Urinary bladder (tissue), 4 donors: ENCODE data around the gene MISP. TPM values are rescaled to one million over a fixed set of nuclear protein-coding genes. Genes with fewer than 3 reads are reported as not detected.

Source experiments
- DNase-seq: peaks from one replicate; pipeline ENCODE4 v3.0.0-alpha.2; 2015; ENCODE audit errors: extremely low spot score
- H3K27ac ChIP-seq: one replicate; pipeline ENCODE4 v1.5.1; 2013; ENCODE audit warnings: low read depth, mild to moderate bottlenecking, moderate library complexity
- H3K36me3 ChIP-seq: one replicate; pipeline ENCODE4 v1.6.1; 2013; ENCODE audit warnings: mild to moderate bottlenecking, moderate library complexity; ENCODE audit not compliant: insufficient read depth
- H3K4me1 ChIP-seq: one replicate; pipeline ENCODE4 v1.6.1; 2013; ENCODE audit warnings: mild to moderate bottlenecking, moderate library complexity; ENCODE audit not compliant: insufficient read depth
- H3K4me3 ChIP-seq: one replicate; pipeline ENCODE4 v1.5.1; 2013; ENCODE audit warnings: low read depth, low read length
- WGBS: extraction: QIAGEN DNeasy Blood & Tissue Kit; methylation state at CpG from one replicate; pipeline ENCODE4 v1.1.7; 2013; 5-methylcytosine and 5-hydroxymethylcytosine counted together
- polyA plus RNA-seq: library from polyadenylated mRNA; stranded (reverse); fragments of 200-250 nt; gene quantifications from one replicate; pipeline ENCODE4 v1.2.3, GENCODE V29; 2013
- small RNA-seq: library from RNA; depleted of rRNA; stranded (forward); fragments of <200 nt; gene quantifications from one replicate; pipeline ENCODE3, GENCODE V24; 2014
- total RNA-seq: library from RNA; depleted of rRNA; stranded (reverse); fragments of >200 nt; gene quantifications from one replicate; pipeline ENCODE4 v1.2.3, GENCODE V29; 2014
- donor health status: healthy with polysubstance abuse.
- donor health status: healthy.

The MISP gene
- total and polyA plus RNA-seq, 2 donors = 0.91 to 1.4 TPM

DNA sequence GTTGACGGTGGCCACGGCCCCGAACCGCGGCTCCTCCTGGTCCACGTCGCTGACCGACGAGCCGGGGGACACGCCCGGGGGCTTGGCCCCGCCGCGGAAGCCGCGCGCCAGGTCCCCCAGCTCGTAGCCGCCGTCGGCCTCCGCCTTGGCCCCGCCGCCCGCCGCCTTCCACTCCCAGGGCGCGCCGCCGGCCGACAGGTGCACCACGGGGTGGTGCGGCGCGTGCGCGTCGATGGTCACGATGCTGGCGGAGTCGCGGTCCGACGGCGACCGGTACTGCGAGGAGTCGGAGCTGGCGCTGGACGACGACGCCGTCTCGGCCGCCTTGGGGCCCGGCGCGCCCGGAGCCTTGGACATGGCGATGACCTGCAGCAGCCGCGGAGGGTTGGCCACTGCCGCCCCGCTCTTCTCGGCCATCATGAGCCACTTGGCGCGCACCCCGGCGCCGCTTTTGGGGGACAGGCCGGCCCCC lies 61.9 kb downstream of the MISP start:
- no peak for DNase-seq
- Histone ChIP-seq H3K4me3 (no peak overlapping the region), H3K4me1 (no peaks in the 10 kb centered on the region), H3K36me3 (peaks cover 6% of the 10 kb centered on the region), H3K27ac (no peak overlapping the region)
- 89% methylated on average over 72 of the region's 72 CpGs for WGBS

DNA sequence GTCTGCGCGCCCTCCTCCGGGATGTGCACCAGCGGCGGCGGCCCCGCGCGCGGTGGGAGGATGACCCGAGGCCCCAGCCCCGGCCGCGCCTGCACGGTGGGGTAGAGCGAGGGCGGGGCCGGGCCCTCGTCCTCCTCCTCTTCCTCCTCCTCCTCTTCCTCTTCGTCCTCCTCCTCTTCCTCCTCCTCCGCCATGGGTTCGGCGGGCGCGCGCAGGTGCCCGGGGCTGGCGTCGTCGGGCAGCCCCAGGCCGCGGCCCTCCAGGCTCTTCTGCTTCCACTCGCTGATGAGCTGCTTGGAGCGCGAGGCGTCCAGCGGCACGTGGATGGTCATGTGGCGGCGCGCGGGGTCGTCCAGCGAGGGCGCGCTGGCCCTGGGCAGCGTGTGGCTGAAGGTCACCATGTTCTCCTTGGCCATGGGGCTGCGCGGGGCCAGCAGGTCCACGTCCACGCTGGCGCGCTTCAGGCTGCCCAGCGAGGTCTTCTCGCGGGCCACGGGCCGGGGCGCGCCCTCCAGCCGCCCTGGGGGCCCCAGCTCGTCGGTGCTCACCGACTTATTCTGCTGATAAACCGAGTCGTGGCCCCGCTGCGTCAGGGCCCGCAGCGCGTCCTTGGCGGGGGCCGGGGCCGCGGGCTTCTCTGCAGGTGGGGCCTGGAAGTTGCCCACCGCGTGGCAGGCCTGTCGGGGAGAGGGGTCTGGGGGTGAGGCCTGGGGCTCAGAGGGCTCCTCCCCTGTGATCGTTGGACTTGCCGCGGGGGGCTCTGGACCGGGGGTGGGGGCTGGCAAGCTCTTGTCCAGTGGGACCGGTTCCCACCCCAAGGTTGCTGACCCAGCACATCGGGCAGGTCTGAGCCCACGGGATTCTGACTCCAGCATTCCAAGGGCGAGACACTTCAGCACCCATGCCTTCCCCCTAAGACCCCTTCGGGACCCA lies 62.6 kb downstream of the MISP start:
- no peak for DNase-seq
- no peak overlapping the region for H3K4me3 ChIP-seq
- H3K36me3 ChIP-seq = peaks cover 4% of the 10 kb centered on the region
- no peaks in the 10 kb centered on the region for H3K4me1 ChIP-seq
- H3K27ac ChIP-seq = no peak overlapping the region
- WGBS = 92% methylated on average over 87 of the region's 87 CpGs

Small RNA genes within 50 kb of the gene (small RNA-seq; reads per million reads assigned to genes)
- not detected for gene MIR3187

Other genes starting within 250 kb of the MISP start
- gene TPGS1, start 243.6 kb upstream of the MISP start, total RNA-seq = 9.3 TPM
- gene TPGS1, start 243.6 kb upstream of the MISP start, polyA plus RNA-seq = 30.3 TPM
- gene CDC34, start 219.4 kb upstream of the MISP start, total RNA-seq = 30.4 TPM
- 89.8 TPM for gene CDC34, start 219.4 kb upstream of the MISP start, polyA plus RNA-seq
- gene GZMM, start 207.1 kb upstream of the MISP start, total RNA-seq = 0.63 TPM
- gene GZMM, start 207.1 kb upstream of the MISP start, polyA plus RNA-seq = 1.5 TPM
- gene BSG, start 178.5 kb upstream of the MISP start, total RNA-seq = 89.9 TPM
- gene BSG, start 178.5 kb upstream of the MISP start, polyA plus RNA-seq = 989 TPM
- gene HCN2, start 161.2 kb upstream of the MISP start, total RNA-seq = 0.26 TPM
- gene HCN2, start 161.2 kb upstream of the MISP start, polyA plus RNA-seq = 0.43 TPM
- gene POLRMT, start 117.6 kb upstream of the MISP start, total RNA-seq = 10.3 TPM
- 44.6 TPM for gene POLRMT, start 117.6 kb upstream of the MISP start, polyA plus RNA-seq
- not detected for gene FGF22, start 111.2 kb upstream of the MISP start, total RNA-seq
- gene FGF22, start 111.2 kb upstream of the MISP start, polyA plus RNA-seq = 1.6 TPM
- gene RNF126, start 87.9 kb upstream of the MISP start, total RNA-seq = 8.6 TPM
- gene RNF126, start 87.9 kb upstream of the MISP start, polyA plus RNA-seq = 41.8 TPM
- gene FSTL3, start 74.7 kb upstream of the MISP start, total RNA-seq = 23.3 TPM
- 86.9 TPM for gene FSTL3, start 74.7 kb upstream of the MISP start, polyA plus RNA-seq
- gene PRSS57, start 55.7 kb upstream of the MISP start, total RNA-seq = not detected
- gene PRSS57, start 55.7 kb upstream of the MISP start, polyA plus RNA-seq = not detected
- gene PALM, start 42.2 kb upstream of the MISP start, total RNA-seq = 23.6 TPM
- 69.3 TPM for gene PALM, start 42.2 kb upstream of the MISP start, polyA plus RNA-seq
- 104 TPM for gene PTBP1, start 46.3 kb downstream of the MISP start, total RNA-seq
- 108 TPM for gene PTBP1, start 46.3 kb downstream of the MISP start, polyA plus RNA-seq
- 2.1 TPM for gene PLPPR3, start 70.8 kb downstream of the MISP start, total RNA-seq
- gene PLPPR3, start 70.8 kb downstream of the MISP start, polyA plus RNA-seq = 0.03 TPM
- gene AZU1, start 76.7 kb downstream of the MISP start, total RNA-seq = not detected
- 0.15 TPM for gene AZU1, start 76.7 kb downstream of the MISP start, polyA plus RNA-seq
- 0.26 TPM for gene PRTN3, start 89.9 kb downstream of the MISP start, total RNA-seq
- gene PRTN3, start 89.9 kb downstream of the MISP start, polyA plus RNA-seq = 0.08 TPM
- not detected for gene ELANE, start 101.2 kb downstream of the MISP start, total RNA-seq
- 5.7 TPM for gene ELANE, start 101.2 kb downstream of the MISP start, polyA plus RNA-seq
- gene CFD, start 108.6 kb downstream of the MISP start, total RNA-seq = 84.4 TPM
- gene CFD, start 108.6 kb downstream of the MISP start, polyA plus RNA-seq = 2,164 TPM
- gene MED16, start 142.1 kb downstream of the MISP start, total RNA-seq = 21.2 TPM
- 59.8 TPM for gene MED16, start 142.1 kb downstream of the MISP start, polyA plus RNA-seq
- gene RNU6-9, start 142.4 kb downstream of the MISP start, total RNA-seq = not detected
- not detected for gene RNU6-9, start 142.4 kb downstream of the MISP start, polyA plus RNA-seq
- gene R3HDM4, start 162.1 kb downstream of the MISP start, total RNA-seq = 16.0 TPM
- 62.3 TPM for gene R3HDM4, start 162.1 kb downstream of the MISP start, polyA plus RNA-seq
- not detected for gene KISS1R, start 166.2 kb downstream of the MISP start, total RNA-seq
- 0.28 TPM for gene KISS1R, start 166.2 kb downstream of the MISP start, polyA plus RNA-seq
- 9.1 TPM for gene ARID3A, start 174.9 kb downstream of the MISP start, total RNA-seq
- 6.1 TPM for gene ARID3A, start 174.9 kb downstream of the MISP start, polyA plus RNA-seq
- 23.3 TPM for gene WDR18, start 233.2 kb downstream of the MISP start, total RNA-seq
- gene WDR18, start 233.2 kb downstream of the MISP start, polyA plus RNA-seq = 36.6 TPM
- gene GRIN3B, start 249.3 kb downstream of the MISP start, total RNA-seq = not detected
- 0.06 TPM for gene GRIN3B, start 249.3 kb downstream of the MISP start, polyA plus RNA-seq